ENCODE data around the gene FYN.
A peak's percentile ranks its signal among the peaks of the same experiment; 100 is the strongest.
"Not testable (repeated sequence)": the region's sequence is repeated elsewhere in the genome, so short reads cannot be mapped to it uniquely, and the experiment has no call there.

The FYN gene

DNA sequence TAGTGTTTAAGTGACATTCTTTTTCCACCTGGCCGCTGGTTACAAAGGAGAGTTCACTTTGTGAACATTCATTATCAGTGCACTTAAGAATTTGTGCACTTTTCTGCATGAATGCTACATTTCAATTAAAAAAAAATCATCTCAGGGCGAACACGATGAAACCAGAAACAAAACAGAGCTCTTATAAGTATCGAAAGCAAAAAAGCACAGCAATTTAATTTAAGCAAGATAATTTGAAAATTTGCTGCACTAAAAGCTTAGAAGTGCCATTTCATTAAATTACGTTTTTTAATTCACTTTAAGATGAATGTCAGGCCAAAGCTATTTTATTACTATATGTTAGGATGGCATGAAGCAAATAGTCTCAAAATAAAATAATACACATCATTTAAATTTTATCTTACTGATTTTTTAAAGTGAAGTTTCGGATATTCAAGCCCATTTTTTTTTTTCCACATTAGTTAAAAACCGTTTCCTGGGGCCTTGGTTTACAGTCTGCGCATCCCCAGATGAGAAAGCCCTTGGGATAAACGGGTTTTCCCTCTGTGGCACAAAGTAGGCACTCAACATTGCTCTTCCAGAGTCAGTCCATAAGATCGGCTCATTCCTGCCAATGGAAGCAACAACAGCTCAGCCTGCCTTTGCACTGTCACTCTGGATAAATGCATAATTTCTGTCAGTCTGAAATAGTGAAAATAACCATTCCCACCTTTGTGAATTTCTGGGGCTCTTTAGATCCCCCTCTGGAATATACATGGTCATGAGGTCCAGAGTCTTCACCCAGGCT lies 80.1 kb downstream of the FYN start:
- no peak for DNase-seq

DNA sequence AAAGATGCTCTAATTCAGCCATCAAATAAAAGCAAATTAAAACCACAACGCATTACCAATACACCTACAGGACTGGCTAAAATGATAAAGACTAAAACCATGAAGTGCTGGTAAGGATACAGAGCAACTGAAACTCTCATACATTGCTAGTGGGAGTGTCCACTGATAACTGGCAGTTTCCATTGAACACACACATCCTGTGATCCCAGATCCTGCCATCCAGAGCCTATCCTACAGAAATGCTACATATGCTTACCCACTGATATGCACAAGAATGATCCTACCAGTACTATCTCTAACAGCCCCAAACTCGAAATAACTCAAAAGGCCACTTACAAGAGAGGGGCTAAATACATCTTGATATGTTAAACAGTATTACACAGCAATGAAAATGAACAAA lies 81.0 kb downstream of the FYN start:
- no peak for DNase-seq

DNA sequence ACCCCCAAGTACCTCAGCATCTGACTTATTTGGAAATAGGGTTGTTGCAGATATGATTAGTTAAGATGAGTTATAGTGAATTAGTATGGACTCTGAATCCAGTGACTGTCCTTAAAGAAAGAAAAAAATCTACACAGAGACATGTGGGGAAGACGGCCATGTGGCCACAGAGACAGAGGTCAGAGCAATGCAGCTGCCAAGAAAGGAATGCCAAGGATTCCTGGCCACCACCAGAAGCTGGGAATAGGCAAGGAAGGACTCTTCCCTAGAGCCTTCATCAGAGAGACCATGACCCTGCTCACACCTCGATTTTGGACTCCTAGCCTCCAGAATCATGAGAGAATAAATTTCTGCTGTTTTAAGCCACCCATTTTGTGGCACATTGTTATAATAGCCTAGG lies 81.8 kb downstream of the FYN start:
- no peak for DNase-seq

DNA sequence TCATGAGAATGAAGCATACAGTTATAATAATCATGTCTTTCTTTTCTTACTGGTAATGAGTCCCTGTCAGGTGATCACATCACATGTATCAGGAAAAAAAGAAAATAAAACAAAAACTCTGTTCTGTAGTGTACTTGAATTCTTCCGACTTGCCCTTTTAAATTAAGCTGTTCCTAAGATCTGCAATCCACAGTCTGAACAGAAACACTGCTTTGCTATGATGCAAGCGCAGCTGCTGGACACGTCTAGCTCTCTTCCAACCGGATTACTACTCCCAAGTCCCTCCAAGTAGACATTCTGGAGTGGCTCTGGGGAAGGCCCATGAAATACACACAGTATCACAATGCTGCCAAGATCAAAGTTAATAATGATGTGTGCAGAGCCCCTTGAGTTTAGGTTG lies 83.7 kb downstream of the FYN start:
- DNase-seq, result peak in 2 of 56 donors; percentile 18 to 27

GRCh38 chr6:111788379-111789276 lies 84.6 kb downstream of the FYN start:
- peak in 1 of 56 donors; percentile 24 for DNase-seq

GRCh38 chr6:111786151-111786550 lies 87.1 kb downstream of the FYN start:
- DNase-seq, result not testable (repeated sequence)

GRCh38 chr6:111784433-111784832 lies 88.8 kb downstream of the FYN start:
- no peak for DNase-seq

DNA sequence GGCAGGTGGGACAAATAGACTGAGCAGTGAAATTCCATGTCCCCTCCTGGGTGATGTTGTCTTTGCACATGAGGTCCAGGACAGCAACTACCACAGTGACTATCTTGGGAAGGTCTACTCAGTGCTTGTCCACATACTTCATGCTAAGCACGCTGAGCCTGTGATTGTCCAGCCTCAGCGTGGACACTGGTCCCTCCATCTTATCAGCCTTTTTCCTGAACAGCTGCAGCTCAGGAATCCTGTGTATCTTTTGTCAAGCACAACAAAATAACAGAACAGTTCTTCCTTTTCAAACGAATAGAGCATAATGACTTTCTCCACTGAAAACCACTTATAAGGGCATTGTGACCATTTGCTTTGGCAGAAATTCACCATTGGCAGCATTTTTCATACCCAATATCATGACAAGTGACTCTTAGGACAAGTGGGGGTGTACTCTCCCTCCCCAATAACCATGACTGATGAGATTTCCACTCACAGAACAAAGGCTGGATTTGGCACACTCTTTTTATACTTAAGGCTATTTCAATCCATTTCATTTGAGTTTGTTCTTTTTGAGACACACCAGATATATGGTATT lies 90.3 kb downstream of the FYN start:
- DNase-seq, result no peak

DNA sequence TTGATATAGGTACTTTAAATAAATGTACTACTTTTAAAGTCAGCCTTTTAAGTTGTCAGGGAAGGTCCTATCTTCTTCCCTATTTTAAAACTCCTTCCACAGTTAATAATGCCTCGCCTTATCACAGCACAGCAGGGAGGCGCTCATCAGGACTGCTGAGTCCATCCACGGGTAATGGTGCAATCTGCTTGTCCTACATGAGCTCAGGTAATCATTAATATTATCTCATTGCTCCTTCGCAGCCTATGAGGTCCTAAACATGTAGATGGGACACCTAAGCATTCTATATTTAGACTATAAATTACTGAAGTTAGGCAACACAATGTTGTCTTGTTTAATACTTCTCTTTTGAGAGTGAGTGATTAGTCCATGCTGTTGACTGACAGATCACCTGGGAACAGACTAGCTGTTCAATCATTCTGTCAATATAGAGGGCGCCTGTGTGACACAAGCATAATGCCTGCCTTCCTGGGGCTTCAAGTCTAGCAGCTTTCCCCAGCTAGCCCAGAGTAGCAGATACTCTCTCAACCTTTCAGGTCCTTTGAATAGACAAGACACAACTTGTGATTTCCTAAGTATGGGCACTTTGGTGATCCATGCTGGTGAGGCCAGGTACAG lies 91.0 kb downstream of the FYN start:
- DNase-seq, result no peak

GRCh38 chr6:111781041-111781708 lies 92.1 kb downstream of the FYN start:
- DNase-seq, result no peak

GRCh38 chr6:111780393-111780792 lies 92.9 kb downstream of the FYN start:
- no peak for DNase-seq

GRCh38 chr6:111779660-111780059 lies 93.6 kb downstream of the FYN start:
- no peak for DNase-seq

DNA sequence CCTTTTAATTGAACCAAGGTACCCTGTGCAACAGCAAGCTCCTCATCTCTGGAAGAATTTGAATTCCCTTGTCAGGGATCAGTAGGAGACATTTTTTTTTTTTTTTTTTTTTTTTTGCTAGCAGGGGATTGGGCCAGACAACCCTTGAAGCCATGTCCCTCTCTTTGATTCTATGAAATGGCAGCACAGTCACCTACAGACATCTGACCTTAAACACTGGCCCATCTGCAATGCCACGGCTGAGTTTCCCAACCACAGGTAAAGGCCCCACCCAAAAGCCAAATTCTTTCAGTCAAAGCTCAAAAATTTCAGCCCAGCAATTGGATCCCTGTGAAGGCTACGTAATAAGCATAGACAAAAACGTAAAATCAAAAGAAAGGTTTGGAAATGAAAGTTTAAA lies 94.2 kb downstream of the FYN start:
- DNase-seq, result no peak

- peak in 2 of 56 donors; percentile 30 to 33 for DNase-seq
Measured at GRCh38 chr6:111777357-111777756, 95.9 kb downstream of the FYN start.

DNA sequence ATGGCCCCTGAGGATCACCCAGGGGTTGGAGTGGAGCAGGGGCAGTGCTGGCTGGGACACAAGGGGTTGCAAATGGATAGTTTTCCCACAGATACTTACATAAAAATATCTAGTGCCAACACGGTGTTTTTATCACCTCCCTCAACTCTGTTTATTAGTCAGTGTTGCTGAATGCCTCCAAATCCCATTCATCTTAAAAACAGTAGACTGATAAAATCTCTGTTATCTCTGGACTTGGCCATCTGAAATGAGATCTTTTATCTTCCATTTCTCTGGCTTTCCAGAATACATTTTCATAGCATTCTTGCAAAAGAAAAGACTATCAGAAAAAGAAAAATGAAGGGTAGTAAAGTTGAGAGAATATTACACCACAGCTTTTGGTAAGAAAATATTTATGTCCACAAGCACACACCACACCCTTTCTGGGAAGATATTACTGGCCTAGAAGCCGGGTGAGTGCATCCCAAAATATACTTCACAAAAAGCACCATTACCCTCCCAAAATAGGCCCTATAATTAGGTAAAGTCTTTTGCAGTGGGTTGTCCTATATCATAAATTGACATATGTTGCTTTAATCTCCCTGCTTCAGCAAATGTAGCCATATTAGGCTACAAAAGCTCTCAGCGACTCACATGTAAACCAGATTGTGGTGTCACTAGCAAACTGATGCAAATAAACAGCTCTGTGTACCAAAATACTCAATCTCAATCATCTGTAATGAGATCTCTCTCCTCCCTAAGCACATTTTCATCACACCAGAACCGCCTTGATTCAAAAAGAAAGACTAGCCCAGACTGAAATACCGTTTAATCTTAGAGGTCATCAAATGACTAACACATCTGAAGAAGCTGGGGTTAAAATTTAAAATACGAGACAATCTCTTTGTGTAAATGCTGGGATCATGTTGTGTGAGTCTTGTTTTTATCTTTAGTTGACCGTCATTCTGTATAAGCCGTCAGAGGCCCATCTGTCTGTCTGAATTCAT lies 96.7 kb downstream of the FYN start:
- DNase-seq, result no peak

GRCh38 chr6:111775145-111775922 lies 97.9 kb downstream of the FYN start:
- DNase-seq, result no peak

- DNase-seq, result no peak
Measured at GRCh38 chr6:111774346-111774703, 98.9 kb downstream of the FYN start.

DNA sequence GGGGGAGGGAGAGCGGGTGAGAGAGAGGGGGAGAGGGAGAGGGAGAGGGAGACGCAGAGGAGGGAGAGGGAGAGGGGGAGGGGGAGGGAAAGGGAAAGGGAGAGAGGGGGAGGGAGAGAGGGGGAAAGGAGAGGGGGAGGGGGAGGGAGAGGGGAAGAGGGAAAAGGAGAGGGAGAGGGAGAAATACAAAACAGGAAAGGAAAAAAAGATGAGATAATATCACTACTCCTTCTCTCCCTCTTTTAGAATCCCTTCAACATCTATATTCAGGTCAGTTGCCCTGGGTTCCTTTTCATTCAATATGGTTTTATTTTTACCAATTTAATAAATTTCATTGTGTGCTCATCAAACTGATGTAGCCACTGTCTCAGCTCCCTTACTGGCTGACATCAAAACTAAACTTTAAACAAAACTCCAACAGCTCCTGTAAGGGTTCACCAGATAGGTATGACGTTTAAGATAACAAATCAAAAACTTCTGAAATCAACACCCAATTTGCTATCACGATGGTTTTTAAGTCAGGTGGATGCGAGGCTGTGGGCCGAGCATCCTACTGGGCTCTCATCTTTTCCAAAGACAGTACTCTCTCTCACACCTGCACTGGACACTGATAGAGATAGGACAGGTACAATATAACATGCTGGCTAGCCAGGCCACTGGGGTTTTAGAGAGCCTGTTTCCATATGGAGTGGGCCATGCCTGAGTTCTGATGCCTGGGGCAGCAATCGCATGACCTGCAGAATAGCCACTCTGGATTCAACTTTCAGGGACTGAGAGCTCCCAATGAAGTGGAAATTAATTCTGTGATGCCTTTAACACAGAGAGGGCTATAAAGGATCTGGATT lies 99.5 kb downstream of the FYN start:
- DNase-seq, result peak in 2 of 56 donors; percentile 23 to 28

Data from nucleus accumbens (tissue), 56 donors.